Fibroblast of peridontal ligament (primary cell): ENCODE data around the gene RHOBTB1.

Experiments used
- DNase-seq: peaks from one replicate; pipeline ENCODE4 v3.0.0-alpha.2; 2010; ENCODE audit errors: extremely low read depth

RHOBTB1 gene

GRCh38 chr10:60942134-60942787, 1.7 kb downstream of the RHOBTB1 start:
- no peak for DNase-seq

GRCh38 chr10:60940446-60940845, 3.5 kb downstream of the RHOBTB1 start:
- peak; percentile 74 for DNase-seq

GRCh38 chr10:60937784-60938654, 6.0 kb downstream of the RHOBTB1 start:
- DNase-seq: peak; percentile 66

DNA sequence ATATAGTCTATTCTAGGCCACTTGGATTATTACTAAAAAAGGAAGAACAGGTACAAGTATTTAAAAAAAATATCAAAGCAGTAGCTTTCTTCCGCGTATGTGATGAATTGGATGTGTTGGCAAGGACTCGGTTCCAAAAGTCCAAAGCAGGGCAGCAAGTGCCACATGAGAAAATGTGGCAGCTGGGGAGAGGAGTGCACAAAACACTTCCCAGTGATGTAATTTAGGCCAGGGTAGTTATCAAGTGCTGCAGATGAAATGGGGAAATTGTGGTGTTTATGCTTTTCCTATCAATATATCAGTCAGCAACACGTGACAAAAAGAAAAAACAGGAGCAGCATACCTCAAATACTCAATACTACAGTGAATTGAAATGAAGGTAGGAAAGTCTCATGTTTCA, 7.0 kb downstream of the RHOBTB1 start:
- no peak for DNase-seq

GRCh38 chr10:60934215-60935175, 9.5 kb downstream of the RHOBTB1 start:
- DNase-seq: no peak

DNA sequence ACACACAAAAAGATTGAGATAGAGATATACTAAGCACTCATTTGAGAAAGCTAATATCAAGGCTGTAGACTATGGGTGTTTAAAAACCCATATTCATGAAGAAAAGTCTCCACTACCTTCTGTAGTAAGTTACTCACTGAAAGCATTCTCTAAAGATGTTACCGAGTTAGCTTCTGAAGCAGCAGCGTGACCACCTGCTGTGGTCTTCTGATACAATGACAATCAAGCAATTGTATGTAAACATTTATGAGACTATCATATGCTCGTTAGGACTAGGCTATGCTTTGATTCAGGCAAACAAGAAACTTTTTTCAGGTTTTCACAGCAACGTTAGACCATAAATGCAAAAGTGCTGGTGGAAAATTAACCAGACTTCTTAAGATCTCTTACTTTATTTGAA, 11.2 kb downstream of the RHOBTB1 start:
- DNase-seq: no peak

- no peak for DNase-seq
These were observed 13.7 kb downstream of the RHOBTB1 start for GRCh38 chr10:60930237-60930636.

DNA sequence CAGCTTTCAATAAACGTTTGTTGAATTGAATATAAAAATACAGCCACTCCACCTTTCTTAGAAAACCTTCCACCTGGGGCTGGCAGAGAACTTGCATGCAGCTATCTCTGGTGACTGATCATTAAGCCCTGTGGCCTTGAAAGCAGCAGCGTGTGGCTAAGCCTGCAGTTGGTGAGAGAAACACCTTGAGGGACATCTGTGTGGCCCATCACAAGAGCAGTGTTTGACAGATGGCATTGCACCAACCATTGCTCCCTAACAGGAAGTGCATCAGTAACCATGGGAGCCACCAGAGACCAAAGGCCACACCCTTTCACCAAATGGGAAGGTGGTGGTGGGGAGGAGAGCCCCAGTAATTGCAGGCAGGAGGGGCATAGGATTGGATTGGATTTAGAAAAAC, 22.4 kb downstream of the RHOBTB1 start:
- DNase-seq: no peak

GRCh38 chr10:60920479-60920878, 23.5 kb downstream of the RHOBTB1 start:
- DNase-seq: no peak

- no peak for DNase-seq
These were observed 24.4 kb downstream of the RHOBTB1 start for GRCh38 chr10:60919551-60919950.

DNA sequence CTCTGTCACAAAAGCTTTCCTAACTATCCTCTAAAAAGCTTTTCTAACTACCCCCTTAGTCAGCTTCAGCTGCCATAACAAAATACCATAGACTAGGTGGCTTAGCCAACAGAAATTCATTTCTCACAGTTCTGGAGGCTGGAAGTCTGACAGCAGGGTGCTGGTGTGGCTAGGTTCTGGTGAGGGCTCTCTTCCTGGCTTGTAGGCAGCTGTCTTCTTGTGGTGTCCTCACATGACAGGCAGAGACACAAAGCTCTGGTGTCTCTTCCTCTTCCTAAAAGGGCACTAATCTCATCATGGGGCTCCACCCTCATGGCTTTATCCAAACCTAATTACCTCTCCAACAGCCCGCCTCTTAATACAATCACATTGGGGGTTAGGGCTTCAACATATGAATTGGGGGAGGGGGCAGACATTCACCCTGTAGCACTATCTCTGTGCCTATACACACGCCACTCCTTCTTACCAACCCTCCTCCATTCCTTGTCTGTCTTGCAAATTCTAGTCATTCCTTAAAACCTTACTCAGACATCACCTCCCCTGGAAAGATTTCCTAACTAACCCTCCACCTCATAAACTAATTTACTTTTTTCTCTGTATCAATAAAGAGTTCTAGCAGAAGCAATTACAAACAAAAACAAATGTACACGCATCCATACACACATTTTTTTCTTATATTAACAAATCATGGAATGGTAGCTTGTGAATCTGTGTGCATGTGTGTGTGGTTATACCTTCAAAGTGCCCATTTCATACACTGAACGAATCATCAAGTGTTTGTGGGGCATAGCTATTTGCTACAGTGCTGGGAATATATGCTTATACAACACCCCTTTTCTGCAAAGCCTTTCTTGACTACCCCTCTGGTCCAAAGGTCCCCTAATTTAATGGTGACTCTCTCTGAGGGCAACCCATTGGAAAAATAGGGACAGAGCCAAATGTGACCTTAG, 26.4 kb downstream of the RHOBTB1 start:
- no peak for DNase-seq

GRCh38 chr10:60916025-60916424, 28.0 kb downstream of the RHOBTB1 start:
- no peak for DNase-seq

DNA sequence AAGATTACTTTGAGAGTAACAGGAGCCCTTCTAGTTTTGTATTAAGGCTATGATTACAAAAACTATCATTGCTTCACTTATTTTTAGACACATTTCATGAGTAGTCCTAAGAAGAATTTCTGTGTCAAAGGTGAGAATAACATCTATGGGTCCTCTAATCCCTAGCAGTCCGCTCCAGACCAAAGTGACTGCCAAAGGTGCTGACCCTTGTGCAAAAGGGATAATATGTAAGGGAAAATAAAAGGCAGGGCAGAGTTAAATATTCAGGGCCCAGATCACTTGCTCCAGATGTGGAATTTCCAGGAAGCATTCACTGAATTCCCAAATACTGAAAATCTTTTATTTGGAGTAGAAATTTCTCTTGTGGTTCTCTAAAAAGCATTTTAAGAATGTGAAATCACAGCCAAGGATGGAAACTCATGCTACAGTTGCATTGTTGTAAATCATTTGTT, 29.3 kb downstream of the RHOBTB1 start:
- peak; percentile 97 for DNase-seq

- no peak for DNase-seq
These were observed 30.3 kb downstream of the RHOBTB1 start for GRCh38 chr10:60913657-60914056.

DNA sequence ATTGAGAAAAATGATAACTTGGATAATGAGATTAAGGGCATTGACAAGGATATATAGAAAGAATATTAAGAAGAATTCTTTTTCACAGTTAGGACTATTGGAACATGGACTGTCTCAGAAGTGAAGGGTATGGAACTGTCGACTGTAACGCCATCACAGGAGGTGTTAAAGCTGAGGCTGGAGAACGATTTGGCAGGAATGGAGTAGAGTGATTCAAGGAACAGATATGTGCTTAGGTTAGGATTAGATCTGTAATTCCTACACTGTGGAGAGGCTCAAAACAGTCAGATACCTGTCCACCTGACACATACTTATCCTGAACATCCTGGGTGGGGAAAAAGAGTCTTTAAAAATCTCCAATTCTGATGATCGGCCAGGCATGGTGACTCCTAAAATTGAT, 30.9 kb downstream of the RHOBTB1 start:
- DNase-seq: no peak

DNA sequence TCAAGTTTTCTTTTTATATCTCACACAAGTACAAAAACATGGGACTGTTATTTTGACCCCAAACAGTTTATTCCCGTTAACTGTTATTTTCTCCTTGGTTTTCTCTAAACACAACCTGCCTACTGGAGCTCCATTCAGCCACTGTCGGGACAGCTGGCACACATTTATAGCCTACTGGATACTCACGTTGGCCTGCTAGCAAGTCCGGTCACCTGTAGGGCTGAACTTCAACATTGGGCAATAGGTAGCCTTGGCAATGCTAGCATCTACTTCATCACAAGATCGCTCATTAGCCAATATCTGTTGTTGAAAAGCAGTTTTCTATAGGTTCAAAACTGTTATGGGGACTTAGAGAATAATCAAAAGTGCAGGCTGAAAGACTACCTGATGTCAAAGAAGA, 32.3 kb downstream of the RHOBTB1 start:
- no peak for DNase-seq

GRCh38 chr10:60911216-60911615, 32.8 kb downstream of the RHOBTB1 start:
- DNase-seq: no peak

- DNase-seq: no peak
These were observed 33.4 kb downstream of the RHOBTB1 start for GRCh38 chr10:60910543-60910942.

GRCh38 chr10:60908896-60909295, 35.1 kb downstream of the RHOBTB1 start:
- no peak for DNase-seq

- peak; percentile 36 for DNase-seq
These were observed 36.0 kb downstream of the RHOBTB1 start for GRCh38 chr10:60908031-60908430.

GRCh38 chr10:60907236-60907635, 36.7 kb downstream of the RHOBTB1 start:
- no peak for DNase-seq
